Right ventricle myocardium inferior (tissue), 1 donor: ENCODE measurements around the gene ENPP5. TPM values are rescaled to one million over a fixed set of nuclear protein-coding genes. Genes with fewer than 3 reads are reported as not detected.
A peak's percentile ranks its signal among the peaks of the same experiment; 100 is the strongest.
"Not testable (repeated sequence)": the region's sequence is repeated elsewhere in the genome, so short reads cannot be mapped to it uniquely, and the experiment has no call there.

Experiments used
- ATAC-seq: fragments of 200-7000 bp; cut with Tn5 transposase; one replicate; pipeline ENCODE4 v1.9.1; 2020; ENCODE audit warnings: mild to moderate bottlenecking, moderate library complexity
- DNase-seq: peaks from one replicate; pipeline ENCODE4 v3.0.0; 2021; ENCODE audit errors: missing footprints
- intact Hi-C: fragments of 100-400 bp; cut with DNase I; formaldehyde crosslinking; loops from one replicate; pipeline ENCODE4 v1.11.0; 2022
- total RNA-seq: library from RNA; stranded (reverse); fragmentation: NEBNext Ultra II Directional; extraction: Animal tissue kit (Norgen Biotek cat#: 25700); gene quantifications from one replicate; pipeline ENCODE4 v1.2.1, GENCODE V29; 2021
- donor health status: DM: no; HTN: yes; CAD: no; lungs with severe emphysema.

The ENPP5 gene
- total RNA-seq, 1 donor from 2014 or later: 2.8 TPM

DNA sequence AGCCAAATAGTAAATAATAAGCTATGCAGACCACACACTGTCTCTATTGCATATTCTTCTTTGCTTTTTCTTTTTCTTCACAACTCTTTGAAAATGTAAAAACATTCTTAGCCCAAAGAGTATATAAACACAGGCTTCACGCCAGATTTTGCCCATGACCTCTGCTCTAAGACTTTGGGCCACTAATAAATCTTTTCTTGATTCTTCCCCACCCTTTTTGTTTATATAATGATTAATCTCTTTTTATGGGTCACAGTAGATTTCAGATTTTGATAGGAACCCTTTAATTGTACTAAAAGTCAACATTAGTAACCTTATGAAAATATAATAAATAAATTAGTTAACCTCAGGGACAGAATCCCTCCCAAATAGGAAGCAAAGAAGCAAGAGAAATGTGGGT, 15.8 kb upstream of the ENPP5 start:
- DNase-seq (no peak), ATAC-seq (no peak)
- intact Hi-C loops: no loop called here

DNA sequence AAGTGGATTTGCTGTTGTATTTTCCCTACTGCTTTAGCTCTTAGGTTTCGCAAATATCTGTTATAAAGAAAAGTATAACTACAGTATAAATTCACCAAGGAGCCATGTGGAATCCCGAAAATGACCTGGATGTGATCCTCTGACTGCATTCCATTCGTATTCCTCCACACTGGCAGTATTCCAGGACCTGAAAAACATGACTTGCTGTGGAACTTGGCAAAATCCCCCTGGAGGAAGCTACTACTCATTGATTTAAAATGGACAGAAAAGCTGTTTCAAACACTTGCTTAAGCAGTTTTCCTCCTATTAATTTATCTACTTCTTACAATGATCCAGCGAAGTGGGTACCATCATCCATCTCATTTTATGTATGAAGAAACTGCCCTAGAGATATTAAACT, 13.3 kb upstream of the ENPP5 start:
- ATAC-seq (no peak), DNase-seq (no peak)
- intact Hi-C loops: no loop called here

DNA sequence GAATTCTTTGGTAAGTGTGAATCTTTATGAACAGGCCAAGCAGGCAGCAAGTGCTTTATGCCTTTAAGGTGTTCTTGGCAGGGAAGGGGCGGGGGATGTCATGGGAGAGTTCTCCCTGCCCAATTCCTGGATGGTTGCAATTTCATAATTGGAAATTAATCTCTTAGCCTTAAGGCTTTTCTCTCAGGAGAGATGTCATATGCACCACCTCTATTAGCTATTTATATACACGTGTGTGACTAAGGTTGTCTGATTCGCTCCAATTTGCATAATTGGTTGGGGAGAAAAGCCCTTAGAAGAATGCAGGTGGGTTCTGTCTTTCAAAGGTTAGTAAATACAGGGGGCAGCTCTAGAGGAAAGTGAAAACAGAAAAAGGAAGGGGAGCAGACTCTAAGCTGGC, 5.2 kb upstream of the ENPP5 start:
- ATAC-seq (no peak), DNase-seq (no peak)
- intact Hi-C loops: no loop called here

DNA sequence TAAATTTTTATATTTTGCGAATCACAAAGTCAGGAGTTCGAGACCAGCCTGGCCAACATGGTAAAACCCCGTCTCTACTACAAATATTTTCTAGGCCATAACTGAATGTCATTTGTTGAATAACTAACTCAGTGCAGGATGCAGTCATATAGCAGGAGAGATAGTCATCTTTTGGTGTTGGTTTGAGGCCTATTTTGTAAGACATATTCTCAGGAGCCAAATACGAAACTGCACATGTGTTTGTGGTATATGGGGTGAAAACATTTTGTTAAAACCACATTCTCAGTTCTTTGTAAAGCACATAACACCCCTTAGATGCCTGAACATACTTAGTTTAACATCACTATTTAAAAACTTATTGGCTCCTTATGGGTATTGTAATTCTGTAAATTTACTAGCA, 4.7 kb upstream of the ENPP5 start:
- intact Hi-C loops: no loop called here
- ATAC-seq: no peak
- no peak for DNase-seq

DNA sequence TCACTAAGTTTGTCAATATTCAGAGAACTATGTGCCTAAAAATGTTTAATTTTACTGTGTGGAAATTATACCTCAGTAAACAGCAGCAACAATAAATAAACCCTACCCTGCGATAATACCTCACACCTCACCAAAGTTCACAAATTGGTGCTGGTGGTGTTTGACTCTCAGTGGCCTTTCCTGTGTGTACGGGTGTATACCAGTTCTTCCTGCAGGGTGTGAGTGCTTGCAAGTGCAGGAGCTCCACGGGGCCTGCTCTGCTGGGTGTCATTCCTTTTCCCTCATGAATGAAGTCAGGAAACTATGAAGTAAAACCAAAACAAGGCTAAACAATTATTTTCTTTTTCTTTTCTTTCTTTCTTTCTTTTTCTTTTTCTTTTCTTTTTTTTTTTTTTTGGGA, 4.1 kb upstream of the ENPP5 start:
- DNase-seq: no peak
- intact Hi-C loops: no loop called here
- ATAC-seq: no peak

DNA sequence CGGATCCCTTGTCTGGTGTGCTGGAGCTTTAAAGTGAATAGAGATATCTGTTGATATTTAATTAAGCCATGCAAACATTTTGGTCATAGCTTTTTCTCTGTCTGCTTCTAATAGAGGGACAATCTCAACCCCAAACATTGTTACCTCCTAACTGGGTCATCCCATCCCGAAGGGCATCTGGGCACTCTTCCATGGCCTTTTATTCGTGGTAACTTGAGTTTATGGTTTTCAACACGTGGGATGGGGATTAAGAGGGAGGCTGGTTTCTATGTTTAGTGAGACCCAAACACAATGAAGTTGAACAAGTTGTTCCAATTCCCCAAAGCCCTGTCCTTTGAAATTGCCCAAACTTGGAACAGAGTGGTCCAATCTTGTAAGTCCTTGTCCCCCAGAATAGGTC, 1.4 kb upstream of the ENPP5 start:
- ATAC-seq: no peak
- intact Hi-C loops: no loop called here

DNA sequence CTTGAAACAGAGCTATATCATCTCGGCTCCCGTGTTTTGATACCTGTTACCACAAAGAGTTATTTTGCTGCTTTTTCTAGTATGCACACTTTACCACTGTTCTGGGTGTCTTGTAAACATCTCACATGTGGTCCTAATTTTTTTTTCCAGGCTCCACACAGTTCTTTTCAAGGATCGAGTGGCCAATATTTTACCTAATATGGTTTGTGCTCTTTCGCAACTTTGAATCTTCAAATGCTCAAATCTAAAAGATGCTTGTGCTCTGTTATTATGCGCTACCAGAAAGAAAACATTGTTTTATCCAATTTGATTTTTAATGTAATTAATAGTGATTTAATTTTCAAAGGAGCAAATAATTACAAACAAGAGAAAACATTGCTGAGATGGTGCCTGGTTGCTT, 10.7 kb downstream of the ENPP5 start:
- no peak for ATAC-seq
- intact Hi-C loops: no loop called here

More for the DNA sequence above, 1.4 kb upstream of the ENPP5 start:
- DNase-seq: no peak

DNA sequence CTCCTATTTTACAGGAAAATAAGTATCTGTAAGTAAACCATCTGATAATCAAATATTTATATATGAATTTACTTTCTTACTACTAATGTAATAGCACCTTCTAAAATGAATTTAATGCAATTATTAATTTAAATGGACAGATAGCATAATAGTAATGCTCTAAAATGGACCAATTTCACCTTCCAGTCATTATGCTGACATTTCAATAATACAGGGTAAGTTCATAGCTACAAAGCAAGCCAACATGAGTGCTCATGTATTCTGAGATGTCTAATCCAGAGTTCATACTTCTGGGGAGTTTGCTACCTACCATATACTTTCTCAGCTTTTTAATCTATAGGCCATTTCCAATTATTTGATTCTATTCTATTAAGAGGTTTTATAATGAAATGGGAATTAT, 11.6 kb downstream of the ENPP5 start:
- intact Hi-C loops: no loop called here
- ATAC-seq (no peak), DNase-seq (no peak)

More for the DNA sequence above, 10.7 kb downstream of the ENPP5 start:
- no peak for DNase-seq

DNA sequence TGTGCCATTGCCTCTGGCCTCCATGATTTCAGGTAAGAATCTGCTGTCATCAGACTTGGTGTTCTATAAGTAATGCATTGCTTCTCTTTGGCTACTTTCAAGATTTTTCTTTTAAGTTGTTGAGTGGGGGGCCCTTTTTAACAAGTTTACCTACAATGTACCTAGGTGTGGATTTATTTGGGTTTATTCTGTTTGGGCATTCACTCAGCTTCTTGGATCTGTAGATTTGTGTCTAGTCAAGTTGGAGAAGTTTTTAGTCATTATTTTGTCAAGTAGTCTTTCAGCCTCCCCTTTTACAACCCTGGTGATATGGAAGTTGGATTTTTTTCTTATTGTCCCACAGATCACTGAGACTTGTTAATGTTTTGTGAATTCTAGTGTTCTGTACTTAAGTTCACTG, 14.1 kb downstream of the ENPP5 start:
- DNase-seq (no peak), ATAC-seq (no peak)
- intact Hi-C loops: no loop called here

DNA sequence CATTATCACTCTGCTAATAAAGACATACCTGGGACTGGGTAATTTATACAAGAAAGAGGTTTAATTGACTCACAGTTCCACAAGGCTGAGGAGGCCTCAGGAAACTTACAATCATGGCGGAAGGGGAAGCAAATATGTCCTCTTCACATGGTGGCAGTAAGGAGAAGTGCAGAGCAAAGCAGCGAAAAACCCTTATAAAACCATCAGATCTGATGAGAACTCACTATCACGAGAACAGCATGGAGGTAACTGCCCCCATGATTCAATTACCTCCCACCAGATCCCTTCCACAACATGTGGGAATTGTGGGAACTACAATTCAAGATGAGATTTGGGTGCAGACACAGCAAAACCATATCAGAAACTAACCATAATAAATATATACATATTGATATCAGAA, 21.7 kb downstream of the ENPP5 start:
- intact Hi-C loops, DNase-seq: not testable (repeated sequence)

DNA sequence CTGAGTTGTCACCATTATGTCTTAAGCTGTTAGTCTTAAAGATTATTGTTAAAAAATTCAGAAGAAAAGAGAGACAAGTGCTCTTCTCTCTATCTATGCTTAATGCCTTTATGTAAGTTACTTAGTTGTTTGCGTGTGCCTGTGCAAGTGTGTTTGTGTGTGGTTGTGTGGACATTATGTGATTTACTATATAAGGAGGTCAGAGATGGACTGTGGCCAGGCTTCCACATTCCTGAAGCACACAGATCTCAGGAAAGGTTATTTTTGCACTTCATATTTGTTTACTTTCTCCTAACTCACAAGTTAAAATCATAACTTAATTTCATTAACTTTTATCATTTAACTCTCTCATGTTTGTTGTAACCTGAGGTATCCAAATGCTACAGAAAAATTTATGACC, 26.5 kb downstream of the ENPP5 start:
- no peak for DNase-seq
- ATAC-seq: no peak
- intact Hi-C loops: no loop called here

More for the DNA sequence above, 21.7 kb downstream of the ENPP5 start:
- not testable (repeated sequence) for ATAC-seq

DNA sequence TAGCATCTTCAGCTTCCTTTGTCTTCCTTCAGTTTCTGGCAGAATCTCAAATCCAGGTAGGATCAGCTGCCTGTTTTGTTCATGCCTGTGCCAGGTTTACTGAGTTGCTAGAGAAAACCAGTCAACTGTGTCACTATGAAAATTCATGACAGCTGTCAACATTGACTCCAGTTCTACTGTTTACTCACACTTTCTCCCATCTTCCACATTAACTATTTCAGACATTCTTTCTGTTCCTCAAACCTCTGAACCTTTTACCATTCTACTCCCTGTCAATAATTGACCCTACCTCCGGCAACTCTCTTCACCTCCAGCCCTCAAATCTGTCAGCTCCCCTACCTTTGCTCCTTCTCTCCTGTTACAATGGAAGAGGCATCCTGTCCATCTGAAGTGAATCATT, 32.5 kb downstream of the ENPP5 start:
- DNase-seq: no peak
- no peak for ATAC-seq
- intact Hi-C loops: no loop called here

DNA sequence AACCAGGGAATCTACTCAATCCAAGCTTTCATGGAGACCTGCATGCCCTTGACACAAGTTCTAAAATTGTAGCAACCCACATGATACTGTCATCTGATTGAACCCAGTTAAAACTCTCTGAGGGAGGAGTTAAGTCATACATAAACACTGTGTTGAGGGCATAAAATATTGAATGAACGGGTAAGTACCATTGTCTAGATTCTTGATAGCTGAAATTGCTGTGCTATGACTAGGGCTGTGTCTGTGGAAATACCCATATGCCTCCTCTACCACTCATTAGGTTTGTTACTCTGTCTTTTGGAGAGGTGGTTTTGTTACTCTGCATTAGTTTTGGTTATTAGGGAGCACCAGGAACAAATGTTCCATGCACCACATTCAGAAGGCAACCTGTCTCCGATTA, 33.4 kb downstream of the ENPP5 start:
- intact Hi-C loops: no loop called here
- DNase-seq: no peak
- no peak for ATAC-seq

DNA sequence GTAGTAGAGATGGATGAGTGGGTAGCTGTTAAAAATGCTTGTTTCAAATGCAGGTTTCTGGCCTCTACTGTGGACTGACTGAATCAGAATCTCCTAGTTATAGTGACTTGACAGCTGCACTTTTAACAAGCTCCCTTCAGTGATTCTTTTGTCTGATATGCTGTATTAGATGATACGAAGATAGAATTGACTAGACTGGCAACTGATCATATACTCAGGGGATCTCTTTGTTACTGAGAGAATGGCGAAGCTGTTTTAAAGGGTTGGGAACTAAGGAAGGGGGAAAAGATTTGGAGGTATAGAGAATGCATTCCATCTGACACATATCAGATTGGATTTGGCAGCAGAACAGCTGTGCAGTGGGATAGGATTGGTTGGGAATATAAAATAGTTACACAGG, 33.9 kb downstream of the ENPP5 start:
- ATAC-seq: no peak
- intact Hi-C loops: no loop called here
- no peak for DNase-seq

DNA sequence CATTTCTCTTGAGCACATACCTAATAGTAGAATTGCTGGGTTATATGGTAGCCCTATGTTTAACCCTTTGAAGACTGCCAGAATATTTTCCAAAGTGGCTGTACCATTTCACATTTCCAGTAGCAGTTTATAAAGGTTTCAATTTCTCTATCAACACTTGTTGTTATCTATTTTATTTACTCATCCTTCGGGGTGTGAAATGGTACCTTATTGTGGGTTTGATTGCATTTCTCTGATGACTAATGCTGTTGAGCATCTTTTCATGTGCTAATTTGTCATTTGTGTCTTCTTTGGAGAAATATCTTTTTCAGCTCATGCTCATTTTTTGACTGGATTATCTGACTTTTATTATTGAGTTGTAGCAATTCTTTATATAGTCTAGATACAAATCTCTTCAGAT, 35.6 kb downstream of the ENPP5 start:
- intact Hi-C loops: no loop called here
- no peak for DNase-seq
- no peak for ATAC-seq

DNA sequence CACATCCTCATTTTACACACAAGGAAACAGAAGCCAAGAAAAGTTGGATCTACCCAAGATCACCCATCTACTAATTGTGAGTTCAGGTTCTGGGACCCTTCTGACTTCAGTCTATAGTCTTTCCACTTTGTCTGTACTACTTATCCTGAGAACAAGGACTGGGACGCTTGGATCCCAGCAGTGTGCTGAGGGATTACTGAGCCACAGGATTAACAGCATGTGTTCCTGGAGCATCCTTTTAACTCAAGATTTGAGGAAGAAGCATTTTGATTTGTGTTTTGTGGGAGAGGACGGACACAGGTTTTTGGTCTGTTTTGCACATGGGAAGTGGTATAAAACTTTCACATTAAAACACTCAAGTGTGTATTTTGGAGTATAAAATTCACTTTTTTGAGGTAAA, 36.6 kb downstream of the ENPP5 start:
- intact Hi-C loops: no loop called here
- ATAC-seq (no peak), DNase-seq (no peak)

DNA sequence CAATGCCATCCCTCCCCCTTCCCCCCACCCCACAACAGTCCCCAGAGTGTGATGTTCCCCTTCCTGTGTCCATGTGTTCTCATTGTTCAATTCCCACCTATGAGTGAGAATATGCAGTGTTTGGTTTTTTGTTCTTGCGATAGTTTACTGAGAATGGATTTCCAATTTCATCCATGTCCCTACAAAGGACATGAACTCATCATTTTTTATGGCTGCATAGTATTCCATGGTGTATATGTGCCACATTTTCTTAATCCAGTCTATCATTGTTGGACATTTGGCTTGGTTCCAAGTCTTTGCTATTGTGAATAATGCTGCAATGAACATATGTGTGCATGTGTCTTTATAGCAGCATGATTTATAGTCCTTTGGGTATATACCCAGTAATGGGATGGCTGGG, 39.5 kb downstream of the ENPP5 start:
- not testable (repeated sequence) for DNase-seq, ATAC-seq
- intact Hi-C loops: loop anchor here (2.0 kb wide), 1 partner anchor 88 kb away; no protein-coding TSS in a partner anchor

DNA sequence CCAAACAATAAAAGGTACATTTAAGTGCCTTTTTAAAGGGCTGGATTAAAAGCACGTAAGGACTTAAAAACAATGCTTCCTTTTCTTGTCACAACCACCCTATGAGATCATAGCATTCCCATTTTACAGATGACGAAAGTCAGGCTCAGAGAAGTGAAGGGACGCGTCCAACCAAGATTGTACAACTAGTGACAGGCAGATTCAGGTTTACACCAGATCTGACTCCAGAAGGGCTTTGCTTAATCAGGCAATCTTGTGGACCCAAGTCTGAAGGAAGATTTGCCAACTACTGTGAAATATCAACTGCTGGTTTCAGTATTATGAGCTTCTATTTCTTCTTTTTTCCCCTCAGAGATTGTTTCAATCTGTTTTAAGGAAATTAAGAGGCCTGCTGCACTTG, 40.1 kb downstream of the ENPP5 start:
- intact Hi-C loops: loop anchor here (2.0 kb wide), 1 partner anchor 88 kb away; no protein-coding TSS in a partner anchor
- DNase-seq (no peak), ATAC-seq (no peak)

DNA sequence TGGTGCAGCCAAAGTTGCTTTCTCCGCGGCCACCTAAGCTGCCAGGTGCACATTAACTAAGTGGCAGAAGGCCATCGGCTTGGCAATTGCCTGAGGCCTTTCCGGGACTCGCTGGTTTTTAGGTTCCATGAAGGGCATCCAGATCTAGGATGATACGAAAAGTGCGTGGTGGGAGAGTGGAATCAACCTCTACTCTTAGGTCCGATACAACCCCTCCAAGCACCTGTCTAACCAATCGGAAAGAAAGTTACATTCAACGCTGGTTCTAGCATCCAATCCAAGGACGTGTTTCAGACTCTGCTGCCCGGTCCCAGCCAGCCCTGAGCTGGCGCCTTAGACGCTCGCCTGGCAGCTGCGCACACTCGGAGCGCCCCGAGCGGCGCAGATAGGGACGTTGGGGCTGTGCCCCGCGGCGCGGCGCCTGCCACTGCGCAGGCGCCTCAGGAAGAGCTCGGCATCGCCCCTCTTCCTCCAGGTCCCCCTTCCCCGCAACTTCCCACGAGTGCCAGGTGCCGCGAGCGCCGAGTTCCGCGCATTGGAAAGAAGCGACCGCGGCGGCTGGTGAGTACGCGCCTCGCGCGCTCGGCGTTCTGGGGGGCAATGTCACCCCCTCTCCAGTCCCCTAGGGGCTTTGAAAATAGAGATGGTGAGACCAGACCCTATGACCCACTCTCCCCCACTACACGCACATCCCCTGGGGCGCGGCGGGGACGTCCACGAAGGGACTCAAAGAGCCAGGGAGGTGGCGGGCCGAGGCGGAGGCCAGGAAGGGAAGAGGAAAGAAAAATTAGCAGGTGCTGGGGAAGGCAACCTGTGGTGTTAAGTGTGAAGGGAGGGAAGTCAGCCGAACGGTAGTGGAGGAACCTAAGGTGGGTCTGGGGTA, 40.9 kb downstream of the ENPP5 start, which contains the start of gene ENPP4:
Gene ENPP4, plus strand, starts transcription at position 361 of the 883 bp plus-strand sequence. CDS start 9,595 bp downstream, outside the sequence.
- ATAC-seq (peak; percentile 100), DNase-seq (peak; percentile 93)
- intact Hi-C loops: loop anchor here (2.0 kb wide), 1 partner anchor 87 kb away; no protein-coding TSS in a partner anchor

DNA sequence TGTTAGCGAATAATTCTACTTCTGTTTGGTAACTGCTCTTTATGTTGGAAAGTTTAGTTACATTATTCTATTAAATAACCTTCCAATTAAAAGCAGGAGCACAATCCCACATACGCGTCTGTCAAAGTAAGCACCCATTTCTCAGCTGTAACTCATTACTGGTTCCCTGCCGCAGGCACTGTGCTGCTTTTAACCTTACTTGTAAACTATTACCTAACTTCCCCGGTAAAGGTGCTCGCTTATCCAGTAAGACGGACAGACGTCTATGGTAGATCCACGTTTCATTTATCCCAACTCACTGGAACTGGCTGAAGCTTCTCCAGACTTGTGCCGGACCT, 41.5 kb downstream of the ENPP5 start:
- intact Hi-C loops: no loop called here
- peak; percentile 24 for ATAC-seq
- DNase-seq: no peak

DNA sequence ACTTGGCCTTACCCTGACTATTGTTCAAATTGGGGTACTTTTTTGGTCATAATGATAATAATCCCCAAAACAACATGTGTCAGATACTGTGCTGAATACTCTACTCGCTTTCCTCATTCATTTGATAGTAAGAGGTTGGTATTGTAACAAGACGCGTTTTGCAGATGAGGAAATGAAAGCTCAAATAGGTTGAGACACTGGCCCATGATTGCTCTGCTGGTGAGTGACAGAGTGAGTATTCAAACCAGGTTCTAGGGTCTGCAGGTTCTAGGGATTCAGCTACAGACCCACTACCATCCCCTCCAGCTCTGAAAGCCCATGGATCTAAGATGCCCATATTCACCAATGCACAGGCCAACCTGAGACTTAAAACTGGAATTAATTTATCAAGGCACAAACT, 42.3 kb downstream of the ENPP5 start:
- intact Hi-C loops: no loop called here
- no peak for DNase-seq

More for the DNA sequence above, 42.3 kb downstream of the ENPP5 start:
- no peak for ATAC-seq
